ENCODE data around the gene RANGRF.

DNA sequence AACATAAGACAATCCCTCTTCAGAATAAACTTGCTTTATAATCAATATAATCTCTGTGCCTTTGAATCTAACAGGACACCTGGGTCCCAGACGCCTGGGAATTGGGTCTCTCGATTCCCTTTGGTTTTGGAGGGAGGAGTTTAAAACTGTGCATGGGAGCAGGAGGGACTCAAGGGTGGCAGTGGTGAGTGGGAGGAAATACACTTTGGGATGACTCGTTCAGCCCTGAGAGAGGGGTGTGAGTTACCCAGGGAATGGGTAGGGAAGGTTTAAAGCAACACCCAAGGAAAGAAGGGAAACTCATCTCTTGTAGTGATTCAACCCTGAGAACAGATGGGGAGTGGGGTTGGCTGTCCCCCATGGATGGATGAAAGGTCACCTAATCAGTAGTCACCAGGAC is 1.6 kb downstream of the RANGRF start:
- TF ChIP-seq, protein P1, sequence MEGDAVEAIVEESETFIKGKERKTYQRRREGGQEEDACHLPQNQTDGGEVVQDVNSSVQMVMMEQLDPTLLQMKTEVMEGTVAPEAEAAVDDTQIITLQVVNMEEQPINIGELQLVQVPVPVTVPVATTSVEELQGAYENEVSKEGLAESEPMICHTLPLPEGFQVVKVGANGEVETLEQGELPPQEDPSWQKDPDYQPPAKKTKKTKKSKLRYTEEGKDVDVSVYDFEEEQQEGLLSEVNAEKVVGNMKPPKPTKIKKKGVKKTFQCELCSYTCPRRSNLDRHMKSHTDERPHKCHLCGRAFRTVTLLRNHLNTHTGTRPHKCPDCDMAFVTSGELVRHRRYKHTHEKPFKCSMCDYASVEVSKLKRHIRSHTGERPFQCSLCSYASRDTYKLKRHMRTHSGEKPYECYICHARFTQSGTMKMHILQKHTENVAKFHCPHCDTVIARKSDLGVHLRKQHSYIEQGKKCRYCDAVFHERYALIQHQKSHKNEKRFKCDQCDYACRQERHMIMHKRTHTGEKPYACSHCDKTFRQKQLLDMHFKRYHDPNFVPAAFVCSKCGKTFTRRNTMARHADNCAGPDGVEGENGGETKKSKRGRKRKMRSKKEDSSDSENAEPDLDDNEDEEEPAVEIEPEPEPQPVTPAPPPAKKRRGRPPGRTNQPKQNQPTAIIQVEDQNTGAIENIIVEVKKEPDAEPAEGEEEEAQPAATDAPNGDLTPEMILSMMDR (IDR thresholded peaks at IDR 0.05) = no peak
- no peak for TF ChIP-seq EZH2 (IDR thresholded peaks at IDR 0.05)
- TF ChIP-seq EZH2phosphoT487 (IDR thresholded peaks at IDR 0.05) = no peak

All from neural progenitor cell (in vitro differentiated cells).